ENCODE measurements around the gene FXYD2. TPM values are rescaled to one million over a fixed set of nuclear protein-coding genes. Genes with fewer than 3 reads are reported as not detected.

FXYD2 gene
- total and polyA plus RNA-seq, 2 donors (not counting 3 experiments of a cell fraction or from before 2014, with no cell fraction given): 0.99 to 1.8 TPM

DNA sequence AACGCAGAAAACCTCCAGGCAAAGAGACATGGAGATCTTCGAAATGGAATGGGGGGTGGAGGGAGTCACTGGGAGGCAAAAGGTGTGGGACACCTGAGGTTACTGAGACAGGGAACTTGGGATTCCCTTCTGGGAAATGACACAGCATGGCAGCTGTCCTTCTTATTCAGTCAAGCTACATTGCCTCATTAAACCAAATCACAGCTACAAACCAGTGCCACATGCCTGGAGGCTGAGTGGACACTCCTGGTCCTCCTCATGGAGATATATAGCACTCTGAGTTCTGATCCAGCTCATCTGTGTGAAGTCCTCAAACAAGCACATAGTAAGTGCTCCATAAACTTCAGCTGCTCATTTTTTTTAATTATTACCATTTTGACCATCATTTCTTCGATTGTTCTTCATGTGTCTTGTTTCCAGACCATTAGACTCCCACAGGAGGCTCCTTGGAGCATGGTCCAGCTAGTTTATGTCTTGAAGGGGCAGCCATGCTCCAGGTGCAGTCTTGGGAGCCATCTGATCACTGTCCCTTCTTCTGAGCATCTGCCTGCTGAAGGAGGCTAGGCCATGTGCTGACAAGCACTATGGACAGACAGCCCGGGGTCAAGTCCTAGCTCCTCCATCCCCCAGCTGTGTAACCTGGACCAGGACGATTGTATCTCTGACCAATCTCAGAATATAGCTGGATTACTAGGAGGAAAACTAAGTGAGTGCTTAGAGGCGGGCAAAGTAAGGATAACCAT, 9.7 kb upstream of the FXYD2 start:
- H3K36me3 ChIP-seq (ENCODE audit: control insufficient read depth in 2 of 2, extremely low read depth in 1 of 2, insufficient read depth in 2 of 2, low read length in 2 of 2): no peaks in the 10 kb centered on the region
- CTCF ChIA-PET: interaction anchor here (0.8 to 3.3 kb wide), 8 partner anchors 8 to 219 kb away, joined by 3 to 27 read pairs (median 5); no protein-coding TSS in a partner anchor
- dilution Hi-C loops (cut with MboI; ENCODE audit: extremely low pct_ligation_motif_present, low sequenced_read_pairs) (no loop called here), intact Hi-C loops (cut with micrococcal nuclease) (no loop called here)
- DNase-seq (ENCODE audit: low read depth, low spot score) (no peak), FAIRE-seq (no peak)
- H3K9me1 ChIP-seq (replicated peaks; ENCODE audit: control insufficient read depth, extremely low read depth, insufficient read depth, low read length): no peaks in the 10 kb centered on the region
- no peak overlapping the region for H3K9ac ChIP-seq (replicated peaks; ENCODE audit: extremely low read depth, insufficient read depth, low read length)
- no peaks in the 10 kb centered on the region for H3K9me3 ChIP-seq (replicated peaks; ENCODE audit: control insufficient read depth, insufficient read depth, low read length)
- H4K20me1 ChIP-seq (replicated peaks; ENCODE audit: control insufficient read depth, extremely low read depth, insufficient read depth, low read length): no peaks in the 10 kb centered on the region
- no peak for TF ChIP-seq FOS (IDR thresholded peaks at IDR 0.05; ENCODE audit: borderline replicate concordance, insufficient read depth, low read length)
- no peak for TF ChIP-seq GATA2 (IDR thresholded peaks at IDR 0.05; ENCODE audit: insufficient read depth, insufficient read length, low read depth, low read length)
- TF ChIP-seq MYC (IDR thresholded peaks at IDR 0.05; ENCODE audit: low read depth, low read length): no peak
- TF ChIP-seq, protein P1, sequence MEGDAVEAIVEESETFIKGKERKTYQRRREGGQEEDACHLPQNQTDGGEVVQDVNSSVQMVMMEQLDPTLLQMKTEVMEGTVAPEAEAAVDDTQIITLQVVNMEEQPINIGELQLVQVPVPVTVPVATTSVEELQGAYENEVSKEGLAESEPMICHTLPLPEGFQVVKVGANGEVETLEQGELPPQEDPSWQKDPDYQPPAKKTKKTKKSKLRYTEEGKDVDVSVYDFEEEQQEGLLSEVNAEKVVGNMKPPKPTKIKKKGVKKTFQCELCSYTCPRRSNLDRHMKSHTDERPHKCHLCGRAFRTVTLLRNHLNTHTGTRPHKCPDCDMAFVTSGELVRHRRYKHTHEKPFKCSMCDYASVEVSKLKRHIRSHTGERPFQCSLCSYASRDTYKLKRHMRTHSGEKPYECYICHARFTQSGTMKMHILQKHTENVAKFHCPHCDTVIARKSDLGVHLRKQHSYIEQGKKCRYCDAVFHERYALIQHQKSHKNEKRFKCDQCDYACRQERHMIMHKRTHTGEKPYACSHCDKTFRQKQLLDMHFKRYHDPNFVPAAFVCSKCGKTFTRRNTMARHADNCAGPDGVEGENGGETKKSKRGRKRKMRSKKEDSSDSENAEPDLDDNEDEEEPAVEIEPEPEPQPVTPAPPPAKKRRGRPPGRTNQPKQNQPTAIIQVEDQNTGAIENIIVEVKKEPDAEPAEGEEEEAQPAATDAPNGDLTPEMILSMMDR (IDR thresholded peaks at IDR 0.05; ENCODE audit: extremely low read depth in 1 of 2, insufficient read depth in 1 of 2, low read depth in 1 of 2, low read length in 2 of 2): no peak
- TF ChIP-seq POLR2A (IDR thresholded peaks at IDR 0.05; ENCODE audit: low read depth, low read length): no peak
- H3K4me1 ChIP-seq (ENCODE audit: control insufficient read depth, extremely low read depth, insufficient read depth, low read length): peaks cover 5% of the 10 kb centered on the region
- H3K4me2 ChIP-seq (ENCODE audit: insufficient read depth, low read length): no peak overlapping the region
- H3K4me3 ChIP-seq (replicated peaks in 1 of 3; ENCODE audit: insufficient read depth in 1 of 3, low read depth in 1 of 3, low read length in 3 of 3): no peak overlapping the region
- no peak overlapping the region for H2AFZ ChIP-seq (ENCODE audit: low read depth, low read length)
- no peaks in the 10 kb centered on the region for H3K79me2 ChIP-seq (ENCODE audit: control insufficient read depth, insufficient read depth, low read length)
- POLR2A ChIA-PET: no interaction called here
- H3K27ac ChIP-seq (ENCODE audit: insufficient read depth, low read depth, low read length): no peak overlapping the region
- BruUV-seq (replicated peaks): no TSS peak
- H3K27me3 ChIP-seq (ENCODE audit: control insufficient read depth in 2 of 2, insufficient read depth in 2 of 2, low read length in 2 of 2): peaks cover 0 to 9% of the 10 kb centered on the region in 2 experiments

Data from endothelial cell of umbilical vein (primary cell).